HEK293 (cell line): Measurements from ENCODE around the gene TRA2A.
A peak's percentile ranks its signal among the peaks of the same experiment; 100 is the strongest.

Experiments
- GFI1B ChIP-seq: fragments of 450-650 bp; formaldehyde crosslinking; IDR thresholded peaks from 2 replicates; pipeline ENCODE4 v1.5.1; 2016; ENCODE audit warnings: missing biosample characterization, missing genetic modification characterization
- GLIS2 ChIP-seq: fragments of 450-650 bp; formaldehyde crosslinking; IDR thresholded peaks from 2 replicates; pipeline ENCODE4 v1.5.1; 2016; ENCODE audit warnings: missing biosample characterization, missing genetic modification characterization
- HOXD13 ChIP-seq: sonication (generic); formaldehyde crosslinking; IDR thresholded peaks from 2 replicates; pipeline ENCODE4 v1.8.0; 2022; ENCODE audit warnings: missing genetic modification reagents, borderline replicate concordance
- SALL2 ChIP-seq: fragments of 450-650 bp; formaldehyde crosslinking; IDR thresholded peaks from 2 replicates; pipeline ENCODE4 v1.5.0; 2017; ENCODE audit warnings: missing biosample characterization, mild to moderate bottlenecking, missing genetic modification characterization, borderline replicate concordance
- ZNF121 ChIP-seq: fragments of 450-650 bp; formaldehyde crosslinking; IDR thresholded peaks from 2 replicates; pipeline ENCODE4 v1.5.1; 2016; ENCODE audit warnings: missing biosample characterization, missing genetic modification characterization
- ZNF175 ChIP-seq: fragments of 450-650 bp; formaldehyde crosslinking; IDR thresholded peaks from 2 replicates; pipeline ENCODE4 v1.5.1; 2016; ENCODE audit warnings: missing biosample characterization, missing genetic modification characterization
- ZNF2 ChIP-seq: fragments of 450-650 bp; formaldehyde crosslinking; IDR thresholded peaks from 2 replicates; pipeline ENCODE4 v1.5.1; 2016; ENCODE audit warnings: missing biosample characterization, missing genetic modification characterization
- ZNF214 ChIP-seq: fragments of 450-650 bp; formaldehyde crosslinking; IDR thresholded peaks from 2 replicates; pipeline ENCODE4 v1.5.1; 2017; ENCODE audit warnings: missing biosample characterization, mild to moderate bottlenecking, missing genetic modification characterization, borderline replicate concordance
- ZNF473 ChIP-seq: fragments of 450-650 bp; formaldehyde crosslinking; IDR thresholded peaks from 2 replicates; pipeline ENCODE4 v1.5.1; 2017; ENCODE audit warnings: missing biosample characterization, missing genetic modification characterization
- ZNF501 ChIP-seq: fragments of 450-650 bp; formaldehyde crosslinking; IDR thresholded peaks from 2 replicates; pipeline ENCODE4 v1.5.1; 2016; ENCODE audit warnings: missing biosample characterization, missing genetic modification characterization
- ZNF510 ChIP-seq: fragments of 450-650 bp; formaldehyde crosslinking; IDR thresholded peaks from 2 replicates; pipeline ENCODE4 v1.5.1; 2018; ENCODE audit warnings: mild to moderate bottlenecking, missing genetic modification characterization, missing biosample characterization; ENCODE audit not compliant: insufficient replicate concordance
- ZNF521 ChIP-seq: fragments of 450-650 bp; formaldehyde crosslinking; IDR thresholded peaks from 2 replicates; pipeline ENCODE4 v1.5.1; 2017; ENCODE audit warnings: missing biosample characterization, mild to moderate bottlenecking, missing genetic modification characterization
- ZNF529 ChIP-seq: fragments of 450-650 bp; formaldehyde crosslinking; IDR thresholded peaks from 2 replicates; pipeline ENCODE4 v1.5.1; 2017; ENCODE audit warnings: missing genetic modification characterization, missing biosample characterization; ENCODE audit not compliant: insufficient replicate concordance
- ZNF558 ChIP-seq: fragments of 450-650 bp; formaldehyde crosslinking; IDR thresholded peaks from 2 replicates; pipeline ENCODE4 v1.5.1; 2016; ENCODE audit warnings: missing biosample characterization, missing genetic modification characterization
- ZNF561 ChIP-seq: fragments of 450-650 bp; IDR thresholded peaks from 2 replicates; pipeline ENCODE4 v1.5.1; 2018; ENCODE audit warnings: missing biosample characterization, missing genetic modification characterization, borderline replicate concordance
- ZNF660 ChIP-seq: fragments of 450-650 bp; IDR thresholded peaks from 2 replicates; pipeline ENCODE4 v1.5.1; 2018; ENCODE audit warnings: missing biosample characterization, mild to moderate bottlenecking, missing genetic modification characterization
- ZNF670 ChIP-seq: fragments of 450-650 bp; formaldehyde crosslinking; IDR thresholded peaks from 2 replicates; pipeline ENCODE4 v1.5.1; 2016; ENCODE audit warnings: missing biosample characterization, missing genetic modification characterization, low read depth
- ZSCAN30 ChIP-seq: fragments of 450-650 bp; IDR thresholded peaks from 2 replicates; pipeline ENCODE4 v1.5.1; 2018; ENCODE audit warnings: missing biosample characterization, mild to moderate bottlenecking, missing genetic modification characterization, moderate library complexity
- TF ChIP-seq, protein P1 (sequence below): fragments of 450-650 bp; formaldehyde crosslinking; IDR thresholded peaks from 2 replicates; pipeline ENCODE4 v1.5.1; 2016; ENCODE audit warnings: missing biosample characterization, missing genetic modification characterization
- TF ChIP-seq, protein P2 (sequence below): fragments of 450-650 bp; formaldehyde crosslinking; IDR thresholded peaks from 2 replicates; pipeline ENCODE4 v1.5.1; 2016; ENCODE audit warnings: missing biosample characterization, missing genetic modification characterization
- TF ChIP-seq, protein P3 (sequence below): fragments of 450-650 bp; formaldehyde crosslinking; IDR thresholded peaks from 2 replicates; pipeline ENCODE4 v1.5.1; 2016; ENCODE audit warnings: missing biosample characterization, missing genetic modification characterization
- TF ChIP-seq, protein P4 (sequence below): fragments of 450-650 bp; formaldehyde crosslinking; IDR thresholded peaks from 2 replicates; pipeline ENCODE4 v1.5.1; 2016; ENCODE audit warnings: missing biosample characterization, missing genetic modification characterization
- TF ChIP-seq, protein P5 (sequence below): fragments of 450-650 bp; formaldehyde crosslinking; IDR thresholded peaks from 2 replicates; pipeline ENCODE4 v1.5.1; 2017; ENCODE audit warnings: missing biosample characterization, missing genetic modification characterization
- TF ChIP-seq, protein P6 (sequence below): fragments of 450-650 bp; formaldehyde crosslinking; IDR thresholded peaks from 2 replicates; pipeline ENCODE4 v1.5.1; 2016; ENCODE audit warnings: missing biosample characterization, missing genetic modification characterization
- TF ChIP-seq, protein P7 (sequence below): IDR thresholded peaks from 2 replicates; pipeline ENCODE4 v1.6.1; 2011; ENCODE audit warnings: mild to moderate bottlenecking, low read depth, low read length, borderline replicate concordance
- TF ChIP-seq, protein P8 (sequence below): fragments of 450-650 bp; formaldehyde crosslinking; IDR thresholded peaks from 2 replicates; pipeline ENCODE4 v1.5.1; 2016; ENCODE audit warnings: missing biosample characterization, missing genetic modification characterization

Gene TRA2A

DNA sequence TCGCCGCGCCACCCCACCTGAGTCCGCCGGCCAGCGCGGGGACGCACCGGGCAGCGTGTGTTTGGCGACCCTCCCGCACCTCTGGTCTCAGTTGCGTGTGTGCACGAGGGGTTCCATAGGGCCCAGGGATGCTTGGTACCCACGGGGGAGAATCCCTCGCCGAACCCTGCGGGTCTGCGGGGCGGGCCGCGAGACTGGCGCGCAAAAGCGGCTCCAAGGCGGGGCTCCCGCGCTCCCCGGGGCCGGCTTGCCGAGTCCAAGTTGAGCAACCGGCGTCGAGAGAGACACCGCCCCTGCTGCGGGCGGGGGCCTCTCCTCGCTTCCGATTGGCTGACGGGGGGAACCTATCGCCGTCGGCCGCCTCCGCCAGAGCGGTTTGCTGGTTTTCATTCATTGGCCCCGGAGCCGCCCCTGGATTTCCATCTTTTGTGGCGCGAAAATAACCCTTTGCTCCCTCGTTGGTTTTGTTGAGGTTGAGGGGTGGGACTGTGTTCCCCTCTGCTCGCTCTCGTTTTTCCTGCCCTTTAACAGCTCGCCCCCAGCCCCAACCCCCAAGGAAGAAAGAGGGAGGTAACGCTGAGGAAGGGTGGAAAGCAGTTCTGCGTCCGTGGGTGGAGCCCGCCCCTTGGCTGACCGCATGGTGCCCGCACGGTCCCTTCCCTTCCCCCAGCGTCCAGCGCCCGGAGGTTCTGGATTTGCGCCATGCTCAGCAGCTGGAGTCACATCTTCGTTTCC is 57.5 kb downstream of the TRA2A start (continued):
- TF ChIP-seq, protein P1, sequence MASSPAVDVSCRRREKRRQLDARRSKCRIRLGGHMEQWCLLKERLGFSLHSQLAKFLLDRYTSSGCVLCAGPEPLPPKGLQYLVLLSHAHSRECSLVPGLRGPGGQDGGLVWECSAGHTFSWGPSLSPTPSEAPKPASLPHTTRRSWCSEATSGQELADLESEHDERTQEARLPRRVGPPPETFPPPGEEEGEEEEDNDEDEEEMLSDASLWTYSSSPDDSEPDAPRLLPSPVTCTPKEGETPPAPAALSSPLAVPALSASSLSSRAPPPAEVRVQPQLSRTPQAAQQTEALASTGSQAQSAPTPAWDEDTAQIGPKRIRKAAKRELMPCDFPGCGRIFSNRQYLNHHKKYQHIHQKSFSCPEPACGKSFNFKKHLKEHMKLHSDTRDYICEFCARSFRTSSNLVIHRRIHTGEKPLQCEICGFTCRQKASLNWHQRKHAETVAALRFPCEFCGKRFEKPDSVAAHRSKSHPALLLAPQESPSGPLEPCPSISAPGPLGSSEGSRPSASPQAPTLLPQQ (tag by site-specific recombination): peak; percentile 54
- TF ChIP-seq ZNF529 (tag by site-specific recombination): no peak
- TF ChIP-seq, protein P2, sequence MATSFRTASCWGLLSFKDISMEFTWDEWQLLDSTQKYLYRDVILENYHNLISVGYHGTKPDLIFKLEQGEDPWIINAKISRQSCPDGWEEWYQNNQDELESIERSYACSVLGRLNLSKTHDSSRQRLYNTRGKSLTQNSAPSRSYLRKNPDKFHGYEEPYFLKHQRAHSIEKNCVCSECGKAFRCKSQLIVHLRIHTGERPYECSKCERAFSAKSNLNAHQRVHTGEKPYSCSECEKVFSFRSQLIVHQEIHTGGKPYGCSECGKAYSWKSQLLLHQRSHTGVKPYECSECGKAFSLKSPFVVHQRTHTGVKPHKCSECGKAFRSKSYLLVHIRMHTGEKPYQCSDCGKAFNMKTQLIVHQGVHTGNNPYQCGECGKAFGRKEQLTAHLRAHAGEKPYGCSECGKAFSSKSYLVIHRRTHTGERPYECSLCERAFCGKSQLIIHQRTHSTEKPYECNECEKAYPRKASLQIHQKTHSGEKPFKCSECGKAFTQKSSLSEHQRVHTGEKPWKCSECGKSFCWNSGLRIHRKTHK (tag by site-specific recombination): no peak
- peak; percentile 91 for TF ChIP-seq GLIS2 (tag by site-specific recombination)
- TF ChIP-seq, protein P3, sequence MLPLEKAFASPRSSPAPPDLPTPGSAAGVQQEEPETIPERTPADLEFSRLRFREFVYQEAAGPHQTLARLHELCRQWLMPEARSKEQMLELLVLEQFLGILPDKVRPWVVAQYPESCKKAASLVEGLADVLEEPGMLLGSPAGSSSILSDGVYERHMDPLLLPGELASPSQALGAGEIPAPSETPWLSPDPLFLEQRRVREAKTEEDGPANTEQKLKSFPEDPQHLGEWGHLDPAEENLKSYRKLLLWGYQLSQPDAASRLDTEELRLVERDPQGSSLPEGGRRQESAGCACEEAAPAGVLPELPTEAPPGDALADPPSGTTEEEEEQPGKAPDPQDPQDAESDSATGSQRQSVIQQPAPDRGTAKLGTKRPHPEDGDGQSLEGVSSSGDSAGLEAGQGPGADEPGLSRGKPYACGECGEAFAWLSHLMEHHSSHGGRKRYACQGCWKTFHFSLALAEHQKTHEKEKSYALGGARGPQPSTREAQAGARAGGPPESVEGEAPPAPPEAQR (tag by site-specific recombination): no peak
- TF ChIP-seq GFI1B (tag by site-specific recombination): no peak
- TF ChIP-seq ZNF175: no peak
- no peak for TF ChIP-seq ZNF473 (tag by site-specific recombination)
- TF ChIP-seq SALL2 (tag by site-specific recombination): no peak
- TF ChIP-seq ZNF670 (tag by site-specific recombination): no peak
- peak; percentile 56 for TF ChIP-seq ZNF501 (tag by site-specific recombination)
- TF ChIP-seq ZNF214: no peak
- TF ChIP-seq ZNF561 (tag by site-specific recombination): peak; percentile 13; the same call in 1 of the 2 replicates
- TF ChIP-seq HOXD13 (CRISPR knock-in tag): peak; percentile 72; the same call in 1 of the 2 replicates
- TF ChIP-seq, protein P4, sequence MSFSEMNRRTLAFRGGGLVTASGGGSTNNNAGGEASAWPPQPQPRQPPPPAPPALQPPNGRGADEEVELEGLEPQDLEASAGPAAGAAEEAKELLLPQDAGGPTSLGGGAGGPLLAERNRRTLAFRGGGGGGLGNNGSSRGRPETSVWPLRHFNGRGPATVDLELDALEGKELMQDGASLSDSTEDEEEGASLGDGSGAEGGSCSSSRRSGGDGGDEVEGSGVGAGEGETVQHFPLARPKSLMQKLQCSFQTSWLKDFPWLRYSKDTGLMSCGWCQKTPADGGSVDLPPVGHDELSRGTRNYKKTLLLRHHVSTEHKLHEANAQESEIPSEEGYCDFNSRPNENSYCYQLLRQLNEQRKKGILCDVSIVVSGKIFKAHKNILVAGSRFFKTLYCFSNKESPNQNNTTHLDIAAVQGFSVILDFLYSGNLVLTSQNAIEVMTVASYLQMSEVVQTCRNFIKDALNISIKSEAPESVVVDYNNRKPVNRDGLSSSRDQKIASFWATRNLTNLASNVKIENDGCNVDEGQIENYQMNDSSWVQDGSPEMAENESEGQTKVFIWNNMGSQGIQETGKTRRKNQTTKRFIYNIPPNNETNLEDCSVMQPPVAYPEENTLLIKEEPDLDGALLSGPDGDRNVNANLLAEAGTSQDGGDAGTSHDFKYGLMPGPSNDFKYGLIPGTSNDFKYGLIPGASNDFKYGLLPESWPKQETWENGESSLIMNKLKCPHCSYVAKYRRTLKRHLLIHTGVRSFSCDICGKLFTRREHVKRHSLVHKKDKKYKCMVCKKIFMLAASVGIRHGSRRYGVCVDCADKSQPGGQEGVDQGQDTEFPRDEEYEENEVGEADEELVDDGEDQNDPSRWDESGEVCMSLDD (tag by site-specific recombination): peak; percentile 93
- peak; percentile 88 for TF ChIP-seq ZNF660 (tag by site-specific recombination)
- peak; percentile 51; the same call in 1 of the 2 replicates for TF ChIP-seq ZNF2 (tag by site-specific recombination)
- 0 out of 2 replicates have a peak, but pooled peaks have one; percentile 14 for TF ChIP-seq ZNF121 (tag by site-specific recombination)
- TF ChIP-seq, protein P5, sequence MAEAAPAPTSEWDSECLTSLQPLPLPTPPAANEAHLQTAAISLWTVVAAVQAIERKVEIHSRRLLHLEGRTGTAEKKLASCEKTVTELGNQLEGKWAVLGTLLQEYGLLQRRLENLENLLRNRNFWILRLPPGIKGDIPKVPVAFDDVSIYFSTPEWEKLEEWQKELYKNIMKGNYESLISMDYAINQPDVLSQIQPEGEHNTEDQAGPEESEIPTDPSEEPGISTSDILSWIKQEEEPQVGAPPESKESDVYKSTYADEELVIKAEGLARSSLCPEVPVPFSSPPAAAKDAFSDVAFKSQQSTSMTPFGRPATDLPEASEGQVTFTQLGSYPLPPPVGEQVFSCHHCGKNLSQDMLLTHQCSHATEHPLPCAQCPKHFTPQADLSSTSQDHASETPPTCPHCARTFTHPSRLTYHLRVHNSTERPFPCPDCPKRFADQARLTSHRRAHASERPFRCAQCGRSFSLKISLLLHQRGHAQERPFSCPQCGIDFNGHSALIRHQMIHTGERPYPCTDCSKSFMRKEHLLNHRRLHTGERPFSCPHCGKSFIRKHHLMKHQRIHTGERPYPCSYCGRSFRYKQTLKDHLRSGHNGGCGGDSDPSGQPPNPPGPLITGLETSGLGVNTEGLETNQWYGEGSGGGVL (tag by site-specific recombination): peak; percentile 92
- no peak for TF ChIP-seq ZNF510 (tag by site-specific recombination)
- TF ChIP-seq ZNF521 (tag by site-specific recombination): no peak
- TF ChIP-seq, protein P6, sequence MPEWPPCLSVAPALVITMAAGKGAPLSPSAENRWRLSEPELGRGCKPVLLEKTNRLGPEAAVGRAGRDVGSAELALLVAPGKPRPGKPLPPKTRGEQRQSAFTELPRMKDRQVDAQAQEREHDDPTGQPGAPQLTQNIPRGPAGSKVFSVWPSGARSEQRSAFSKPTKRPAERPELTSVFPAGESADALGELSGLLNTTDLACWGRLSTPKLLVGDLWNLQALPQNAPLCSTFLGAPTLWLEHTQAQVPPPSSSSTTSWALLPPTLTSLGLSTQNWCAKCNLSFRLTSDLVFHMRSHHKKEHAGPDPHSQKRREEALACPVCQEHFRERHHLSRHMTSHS (tag by site-specific recombination): no peak
- TF ChIP-seq ZNF558 (tag by site-specific recombination): no peak
- TF ChIP-seq, protein P7, sequence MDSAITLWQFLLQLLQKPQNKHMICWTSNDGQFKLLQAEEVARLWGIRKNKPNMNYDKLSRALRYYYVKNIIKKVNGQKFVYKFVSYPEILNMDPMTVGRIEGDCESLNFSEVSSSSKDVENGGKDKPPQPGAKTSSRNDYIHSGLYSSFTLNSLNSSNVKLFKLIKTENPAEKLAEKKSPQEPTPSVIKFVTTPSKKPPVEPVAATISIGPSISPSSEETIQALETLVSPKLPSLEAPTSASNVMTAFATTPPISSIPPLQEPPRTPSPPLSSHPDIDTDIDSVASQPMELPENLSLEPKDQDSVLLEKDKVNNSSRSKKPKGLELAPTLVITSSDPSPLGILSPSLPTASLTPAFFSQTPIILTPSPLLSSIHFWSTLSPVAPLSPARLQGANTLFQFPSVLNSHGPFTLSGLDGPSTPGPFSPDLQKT: no peak
- TF ChIP-seq, protein P8, sequence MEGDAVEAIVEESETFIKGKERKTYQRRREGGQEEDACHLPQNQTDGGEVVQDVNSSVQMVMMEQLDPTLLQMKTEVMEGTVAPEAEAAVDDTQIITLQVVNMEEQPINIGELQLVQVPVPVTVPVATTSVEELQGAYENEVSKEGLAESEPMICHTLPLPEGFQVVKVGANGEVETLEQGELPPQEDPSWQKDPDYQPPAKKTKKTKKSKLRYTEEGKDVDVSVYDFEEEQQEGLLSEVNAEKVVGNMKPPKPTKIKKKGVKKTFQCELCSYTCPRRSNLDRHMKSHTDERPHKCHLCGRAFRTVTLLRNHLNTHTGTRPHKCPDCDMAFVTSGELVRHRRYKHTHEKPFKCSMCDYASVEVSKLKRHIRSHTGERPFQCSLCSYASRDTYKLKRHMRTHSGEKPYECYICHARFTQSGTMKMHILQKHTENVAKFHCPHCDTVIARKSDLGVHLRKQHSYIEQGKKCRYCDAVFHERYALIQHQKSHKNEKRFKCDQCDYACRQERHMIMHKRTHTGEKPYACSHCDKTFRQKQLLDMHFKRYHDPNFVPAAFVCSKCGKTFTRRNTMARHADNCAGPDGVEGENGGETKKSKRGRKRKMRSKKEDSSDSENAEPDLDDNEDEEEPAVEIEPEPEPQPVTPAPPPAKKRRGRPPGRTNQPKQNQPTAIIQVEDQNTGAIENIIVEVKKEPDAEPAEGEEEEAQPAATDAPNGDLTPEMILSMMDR (tag by site-specific recombination): no peak; the same call in 1 of the 2 replicates
- TF ChIP-seq ZSCAN30: peak; percentile 75
